HepG2 (cell line): Measurements from ENCODE around the gene TMEM273. TPM values are rescaled to one million over a fixed set of nuclear protein-coding genes. Genes with fewer than 3 reads are reported as not detected.

Source experiments
- ATAC-seq: fragments of 200-7000 bp; cut with Tn5 transposase; 3 replicates; pipeline ENCODE4 v1.9.1; 2020; ENCODE audit warnings: mild to moderate bottlenecking, moderate library complexity
- BruUV-seq: library from RNA; stranded (reverse); fragments of 400-500 nt; replicated peaks from 2 replicates; lab custom pipeline; 2021; lab: Mats Ljungman, UMichigan
- CTCF ChIA-PET: fragments of 300-600 bp; formaldehyde crosslinking; extraction: SDS; loops from one replicate; lab custom pipeline; 2021; ENCODE audit warnings: low total read pairs, inconsistent platforms, low intra/inter-chr PET ratio; lab: Yijun Ruan, JAX
- POLR2A ChIA-PET: fragments of 350-600 bp; sonication (Branson Sonifier 250); formaldehyde crosslinking; loops from one replicate; lab custom pipeline; 2020; ENCODE audit warnings: antibody characterized with exemption, inconsistent platforms; lab: Yijun Ruan, JAX
- DNase-seq: peaks from one replicate; pipeline ENCODE4 v3.0.0-alpha.2; 2015; ENCODE audit warnings: low spot score
- FAIRE-seq: peaks from 3 replicates; lab custom pipeline; 2011; peaks lifted over from hg19 to GRCh38; lab: Jason Lieb, UNC
- H2AFZ ChIP-seq: one replicate; pipeline ENCODE4 v1.6.1; 2011; ENCODE audit warnings: low read length, inconsistent platforms
- H3K27ac ChIP-seq: fragments of 300-600 bp; 3 replicates; pipeline ENCODE4 v1.8.0; 2011; ENCODE audit warnings: mixed run types, mild to moderate bottlenecking, mixed read lengths, low read length, inconsistent platforms; ENCODE audit not compliant: insufficient read depth; ENCODE audit errors: extremely low read length
- H3K27me3 ChIP-seq, 2 experiments: fragments of 200-600 bp in 1 of 2; 2 replicates in 1 of 2; 3 replicates in 1 of 2; pipeline versions ENCODE4 v1.6.0 to v1.8.0; 2011; ENCODE audit warnings: low read length in 2 of 2, mild to moderate bottlenecking in 2 of 2, moderate library complexity in 2 of 2, inconsistent platforms in 1 of 2; ENCODE audit not compliant: insufficient read depth in 2 of 2, control insufficient read depth in 1 of 2
- H3K36me3 ChIP-seq, 2 experiments: fragments of 200-600 bp in 1 of 2; replicated peaks in 1 of 2; 2 replicates in 1 of 2; 3 replicates in 1 of 2; pipeline versions ENCODE4 v1.5.1 to v1.8.0; 2011; ENCODE audit warnings: low read length in 2 of 2, inconsistent platforms in 1 of 2; ENCODE audit not compliant: insufficient read depth in 2 of 2, control insufficient read depth in 1 of 2
- H3K4me1 ChIP-seq: 2 replicates; pipeline ENCODE4 v1.5.1; 2012; ENCODE audit warnings: low read length, inconsistent platforms; ENCODE audit not compliant: insufficient read depth
- H3K4me2 ChIP-seq: 2 replicates; pipeline ENCODE4 v1.6.0; 2011; ENCODE audit warnings: low read depth, low read length, inconsistent platforms
- H3K4me3 ChIP-seq, 3 experiments: fragments of 200-600 bp in 1 of 3; sonication (generic), shearing (Covaris generic) in 1 of 3; replicated peaks in 1 of 3; 2 replicates each; pipeline ENCODE4 v1.5.1; 2011 to 2016; ENCODE audit warnings: low read length in 3 of 3, inconsistent platforms in 2 of 3, low read depth in 2 of 3, mild to moderate bottlenecking in 2 of 3, control low read depth in 1 of 3, mixed read lengths in 1 of 3; ENCODE audit not compliant: insufficient read depth in 1 of 3
- H3K79me2 ChIP-seq: one replicate; pipeline ENCODE4 v1.6.1; 2011; ENCODE audit warnings: low read length, inconsistent platforms; ENCODE audit not compliant: insufficient read depth
- H3K9ac ChIP-seq: 2 replicates; pipeline ENCODE4 v1.6.0; 2011; ENCODE audit warnings: mild to moderate bottlenecking, low read depth, low read length, inconsistent platforms; ENCODE audit not compliant: insufficient read depth
- H3K9me3 ChIP-seq: 2 replicates; pipeline ENCODE4 v1.5.1; 2012; ENCODE audit warnings: mild to moderate bottlenecking, low read length
- H4K20me1 ChIP-seq: 2 replicates; pipeline ENCODE4 v1.6.0; 2011; ENCODE audit warnings: inconsistent platforms, mild to moderate bottlenecking, low read length, moderate library complexity; ENCODE audit not compliant: insufficient read depth
- ARNT2 ChIP-seq: sonication (generic); formaldehyde crosslinking; IDR thresholded peaks from 2 replicates; pipeline ENCODE4 v1.8.0; 2022; ENCODE audit warnings: mild to moderate bottlenecking, low read depth, missing genetic modification reagents, moderate library complexity
- FOXJ3 ChIP-seq: sonication (generic); formaldehyde crosslinking; IDR thresholded peaks from 2 replicates; pipeline ENCODE4 v1.4.0; 2020; ENCODE audit warnings: missing genetic modification reagents, mild to moderate bottlenecking, borderline replicate concordance
- FOXK1 ChIP-seq: sonication (generic); formaldehyde crosslinking; IDR thresholded peaks from 2 replicates; pipeline ENCODE4 v1.4.0; 2020; ENCODE audit warnings: low read depth, missing genetic modification reagents, borderline replicate concordance
- MBD4 ChIP-seq: IDR thresholded peaks from 2 replicates; pipeline ENCODE4 v1.6.1; 2012; ENCODE audit warnings: low read length, inconsistent platforms, borderline replicate concordance
- NCOA2 ChIP-seq: sonication (generic); formaldehyde crosslinking; IDR thresholded peaks from 2 replicates; pipeline ENCODE4 v1.8.0; 2022; ENCODE audit warnings: inconsistent platforms
- NRL ChIP-seq: sonication (generic); formaldehyde crosslinking; IDR thresholded peaks from 2 replicates; pipeline ENCODE4 v1.5.0; 2020; ENCODE audit warnings: missing genetic modification reagents, mild to moderate bottlenecking, moderate library complexity, borderline replicate concordance
- REPIN1 ChIP-seq: sonication (generic); formaldehyde crosslinking; IDR thresholded peaks from 2 replicates; pipeline ENCODE4 v1.8.0; 2022; ENCODE audit warnings: missing genetic modification reagents, low read depth, mild to moderate bottlenecking, borderline replicate concordance
- SCMH1 ChIP-seq: sonication (generic); formaldehyde crosslinking; IDR thresholded peaks from 2 replicates; pipeline ENCODE4 v1.9.0; 2021; ENCODE audit warnings: missing genetic modification reagents, mild to moderate bottlenecking, borderline replicate concordance
- STAG1 ChIP-seq: sonication (generic); formaldehyde crosslinking; IDR thresholded peaks from 2 replicates; pipeline ENCODE4 v1.4.0; 2020; ENCODE audit warnings: missing genetic modification reagents
- ZBTB38 ChIP-seq: sonication (generic); formaldehyde crosslinking; IDR thresholded peaks from 2 replicates; pipeline ENCODE4 v1.5.1; 2020; ENCODE audit warnings: mild to moderate bottlenecking, missing genetic modification reagents
- ZFP37 ChIP-seq: sonication (generic); formaldehyde crosslinking; IDR thresholded peaks from 2 replicates; pipeline ENCODE4 v1.4.0; 2020; ENCODE audit warnings: missing genetic modification reagents, borderline replicate concordance
- ZNF530 ChIP-seq: sonication (generic); formaldehyde crosslinking; IDR thresholded peaks from 2 replicates; pipeline ENCODE4 v1.5.0; 2020; ENCODE audit warnings: low read depth, mild to moderate bottlenecking, missing genetic modification reagents
- WGBS: methylation state at CpG from one replicate; pipeline ENCODE4 v1.1.6; 2017; ENCODE audit warnings: low lambda C conversion rate; 5-methylcytosine and 5-hydroxymethylcytosine counted together
- in situ Hi-C: cut with HindIII; loops from 2 replicates; pipeline ENCODE4 v1.10.0; 2017; ENCODE audit warnings: low pct_unique_long_range_greater_than_20kb; ENCODE audit not compliant: extremely low pct_ligation_motif_present
- intact Hi-C: fragments of 100-400 bp; cut with micrococcal nuclease; formaldehyde crosslinking; loops from one replicate; pipeline ENCODE4 v1.10.0; 2022; ENCODE audit not compliant: unreplicated experiment
- polyA plus RNA-seq, 8 experiments: library from polyadenylated mRNA; depleted of rRNA in 3 of 8; stranded (reverse) in 7 of 8; unstranded in 1 of 8; fragments of >200 nt; fragmentation: Illumina TruSeq in 4 of 8; extraction: Trizol in 4 of 8; gene quantifications; 2 replicates each; pipeline versions ENCODE4 v1.2.1 to v1.2.3, GENCODE V29; 2011 to 2016; ENCODE audit warnings: low read depth in 4 of 8, missing spikeins in 1 of 8, mixed read lengths in 1 of 8; ENCODE audit not compliant: insufficient read depth in 1 of 8
- total RNA-seq, 5 experiments: library from RNA; depleted of rRNA; stranded (reverse); fragments of >200 nt; fragmentation: Illumina TruSeq; extraction: Trizol; gene quantifications; 2 replicates each; pipeline ENCODE4 v1.2.3, GENCODE V29; 2016; ENCODE audit warnings: low read depth in 1 of 5
- TF ChIP-seq, protein P1 (sequence below): sonication (generic); formaldehyde crosslinking; IDR thresholded peaks from 2 replicates; pipeline ENCODE4 v1.4.0; 2020; ENCODE audit warnings: missing genetic modification reagents
- TF ChIP-seq, protein P2 (sequence below): sonication (generic); formaldehyde crosslinking; IDR thresholded peaks from 2 replicates; pipeline ENCODE4 v1.8.0; 2023; ENCODE audit warnings: mild to moderate bottlenecking, missing genetic modification reagents
- TF ChIP-seq, protein P3 (sequence below), 2 experiments: sonication (generic) in 1 of 2; formaldehyde crosslinking in 1 of 2; IDR thresholded peaks; 2 replicates each; pipeline versions ENCODE4 v1.6.1 to v1.9.0; 2014 to 2022; ENCODE audit warnings: antibody characterized with exemption in 1 of 2, borderline replicate concordance in 1 of 2, inconsistent platforms in 1 of 2, low read depth in 1 of 2, missing genetic modification reagents in 1 of 2

The TMEM273 gene
- total and polyA plus RNA-seq, 2 of the 13 experiments (the other 11 are each of a cell fraction or from before 2014, with no cell fraction given), result not detected

DNA sequence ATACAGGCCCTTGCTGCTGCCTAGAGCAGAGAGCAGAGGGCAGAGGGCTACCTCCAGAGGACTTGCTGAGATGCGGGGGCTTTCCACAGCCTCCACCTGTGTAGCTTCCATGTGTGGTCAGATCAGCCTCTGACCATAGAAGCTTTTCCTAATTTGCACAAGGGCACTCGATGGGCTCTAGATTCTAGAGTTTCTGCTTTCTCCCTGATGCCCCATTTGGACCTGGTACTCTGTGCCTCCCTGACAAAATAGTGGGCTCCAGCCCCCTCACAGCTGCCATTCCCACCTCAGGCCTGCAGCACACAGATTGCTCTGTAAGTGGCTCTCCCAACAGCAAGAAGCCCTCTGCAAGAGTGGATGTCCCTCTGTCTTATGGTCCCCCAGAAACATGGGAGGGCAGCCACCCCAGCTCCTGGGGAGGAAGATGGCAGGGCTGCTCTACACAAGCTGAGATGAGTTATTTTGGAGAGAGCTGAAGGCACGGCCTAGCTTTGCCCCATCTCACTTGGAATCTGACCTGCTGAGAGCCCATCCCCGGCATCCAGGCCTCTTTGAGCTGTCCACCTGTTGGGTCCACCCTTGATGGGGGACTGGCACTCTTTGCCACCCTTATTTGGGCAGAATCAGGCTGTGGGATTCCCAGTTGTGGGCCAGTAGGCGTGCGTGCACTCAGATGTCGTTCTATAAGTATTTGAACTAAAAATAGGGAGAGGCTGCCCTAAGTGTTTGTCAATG lies 16.7 kb downstream of the TMEM273 start:
- H3K4me1 ChIP-seq, result no peaks in the 10 kb centered on the region
- no peak overlapping the region for H3K4me3 ChIP-seq
- 7% methylated on average over 4 of the region's 7 CpGs for WGBS
- peaks cover 2 to 6% of the 10 kb centered on the region in 2 experiments; a peak in 3 of 5 replicates for H3K27me3 ChIP-seq
- BruUV-seq, result no TSS peak
- no peak overlapping the region for H3K4me2 ChIP-seq
- H2AFZ ChIP-seq, result no peak overlapping the region
- H3K9ac ChIP-seq, result no peak overlapping the region
- no peak overlapping the region for H3K27ac ChIP-seq
- H3K9me3 ChIP-seq, result no peaks in the 10 kb centered on the region
- DNase-seq (no peak), ATAC-seq (no peak), FAIRE-seq (no peak)
- no peaks in the 10 kb centered on the region for H4K20me1 ChIP-seq
- no peaks in the 10 kb centered on the region for H3K36me3 ChIP-seq
- ChIA-PET POLR2A (no interaction called here), CTCF (no interaction called here)
- no peaks in the 10 kb centered on the region for H3K79me2 ChIP-seq
- intact Hi-C loops (no loop called here), in situ Hi-C loops (no loop called here)
- TF ChIP-seq FOXJ3 (CRISPR knock-in tag), result no peak
- no peak for TF ChIP-seq NCOA2 (CRISPR knock-in tag)
- no peak for TF ChIP-seq ZBTB38 (CRISPR knock-in tag)
- no peak for TF ChIP-seq NRL (CRISPR knock-in tag)
- TF ChIP-seq, protein P1, sequence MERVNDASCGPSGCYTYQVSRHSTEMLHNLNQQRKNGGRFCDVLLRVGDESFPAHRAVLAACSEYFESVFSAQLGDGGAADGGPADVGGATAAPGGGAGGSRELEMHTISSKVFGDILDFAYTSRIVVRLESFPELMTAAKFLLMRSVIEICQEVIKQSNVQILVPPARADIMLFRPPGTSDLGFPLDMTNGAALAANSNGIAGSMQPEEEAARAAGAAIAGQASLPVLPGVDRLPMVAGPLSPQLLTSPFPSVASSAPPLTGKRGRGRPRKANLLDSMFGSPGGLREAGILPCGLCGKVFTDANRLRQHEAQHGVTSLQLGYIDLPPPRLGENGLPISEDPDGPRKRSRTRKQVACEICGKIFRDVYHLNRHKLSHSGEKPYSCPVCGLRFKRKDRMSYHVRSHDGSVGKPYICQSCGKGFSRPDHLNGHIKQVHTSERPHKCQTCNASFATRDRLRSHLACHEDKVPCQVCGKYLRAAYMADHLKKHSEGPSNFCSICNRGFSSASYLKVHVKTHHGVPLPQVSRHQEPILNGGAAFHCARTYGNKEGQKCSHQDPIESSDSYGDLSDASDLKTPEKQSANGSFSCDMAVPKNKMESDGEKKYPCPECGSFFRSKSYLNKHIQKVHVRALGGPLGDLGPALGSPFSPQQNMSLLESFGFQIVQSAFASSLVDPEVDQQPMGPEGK (CRISPR knock-in tag), result no peak
- TF ChIP-seq ZFP37 (CRISPR knock-in tag), result no peak
- TF ChIP-seq, protein P2, sequence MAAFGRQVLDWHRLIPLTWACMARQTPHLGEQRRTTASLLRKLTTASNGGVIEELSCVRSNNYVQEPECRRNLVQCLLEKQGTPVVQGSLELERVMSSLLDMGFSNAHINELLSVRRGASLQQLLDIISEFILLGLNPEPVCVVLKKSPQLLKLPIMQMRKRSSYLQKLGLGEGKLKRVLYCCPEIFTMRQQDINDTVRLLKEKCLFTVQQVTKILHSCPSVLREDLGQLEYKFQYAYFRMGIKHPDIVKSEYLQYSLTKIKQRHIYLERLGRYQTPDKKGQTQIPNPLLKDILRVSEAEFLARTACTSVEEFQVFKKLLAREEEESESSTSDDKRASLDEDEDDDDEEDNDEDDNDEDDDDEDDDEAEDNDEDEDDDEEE (CRISPR knock-in tag), result no peak
- TF ChIP-seq REPIN1 (CRISPR knock-in tag), result no peak
- TF ChIP-seq, protein P3, sequence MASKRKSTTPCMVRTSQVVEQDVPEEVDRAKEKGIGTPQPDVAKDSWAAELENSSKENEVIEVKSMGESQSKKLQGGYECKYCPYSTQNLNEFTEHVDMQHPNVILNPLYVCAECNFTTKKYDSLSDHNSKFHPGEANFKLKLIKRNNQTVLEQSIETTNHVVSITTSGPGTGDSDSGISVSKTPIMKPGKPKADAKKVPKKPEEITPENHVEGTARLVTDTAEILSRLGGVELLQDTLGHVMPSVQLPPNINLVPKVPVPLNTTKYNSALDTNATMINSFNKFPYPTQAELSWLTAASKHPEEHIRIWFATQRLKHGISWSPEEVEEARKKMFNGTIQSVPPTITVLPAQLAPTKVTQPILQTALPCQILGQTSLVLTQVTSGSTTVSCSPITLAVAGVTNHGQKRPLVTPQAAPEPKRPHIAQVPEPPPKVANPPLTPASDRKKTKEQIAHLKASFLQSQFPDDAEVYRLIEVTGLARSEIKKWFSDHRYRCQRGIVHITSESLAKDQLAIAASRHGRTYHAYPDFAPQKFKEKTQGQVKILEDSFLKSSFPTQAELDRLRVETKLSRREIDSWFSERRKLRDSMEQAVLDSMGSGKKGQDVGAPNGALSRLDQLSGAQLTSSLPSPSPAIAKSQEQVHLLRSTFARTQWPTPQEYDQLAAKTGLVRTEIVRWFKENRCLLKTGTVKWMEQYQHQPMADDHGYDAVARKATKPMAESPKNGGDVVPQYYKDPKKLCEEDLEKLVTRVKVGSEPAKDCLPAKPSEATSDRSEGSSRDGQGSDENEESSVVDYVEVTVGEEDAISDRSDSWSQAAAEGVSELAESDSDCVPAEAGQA (IDR thresholded peaks at IDR 0.05; ENCODE audit: low read depth), result no peak
- TF ChIP-seq, protein P3 (CRISPR knock-in tag; IDR thresholded peaks at IDR 0.05; ENCODE audit: borderline replicate concordance), result no peak
- no peak for TF ChIP-seq ARNT2 (CRISPR knock-in tag)
- TF ChIP-seq FOXK1 (CRISPR knock-in tag), result no peak
- TF ChIP-seq MBD4, result no peak
- TF ChIP-seq STAG1 (CRISPR knock-in tag), result no peak
- TF ChIP-seq SCMH1 (CRISPR knock-in tag), result no peak
- no peak for TF ChIP-seq ZNF530 (CRISPR knock-in tag)
